ENCODE data around the gene SLAMF1. TPM values are rescaled to one million over a fixed set of nuclear protein-coding genes. Genes with fewer than 3 reads are reported as not detected.

Gene SLAMF1
- total RNA-seq, 6 donors from 2014 or later: 0.11 to 3.9 (median 1.5) TPM

- ATAC-seq (ENCODE audit: low FRiP score in 2 of 2): no peak
- WGBS, 2 donors: 76 to 86% methylated on average over 13 of the region's 13 CpGs
- Histone ChIP-seq H3K27ac (no peak overlapping the region), H3K27me3 (no peaks in the 10 kb centered on the region), H3K4me3 (no peak overlapping the region), H3K9me3 (no peaks in the 10 kb centered on the region), H3K4me1 (peaks cover 4 to 20% (median 14%) of the 10 kb centered on the region in 4 donors), H3K36me3 (peaks cover 0 to 5% (median 0%) of the 10 kb centered on the region in 4 donors)
- no peak for DNase-seq
- TF ChIP-seq POLR2A (IDR thresholded peaks at IDR 0.05) (no peak), POLR2AphosphoS5 (IDR thresholded peaks at IDR 0.05) (no peak), EP300 (IDR thresholded peaks at IDR 0.05) (no peak), CTCF (IDR thresholded peaks at IDR 0.05) (no peak)
These were observed 30.2 kb upstream of the SLAMF1 start for GRCh38 chr1:160676869-160677597.

- Histone ChIP-seq H3K27ac (peak overlapping the region in 2 of 4 donors; percentile 33 to 40), H3K9me3 (no peaks in the 10 kb centered on the region), H3K36me3 (peaks cover 0 to 5% (median 0%) of the 10 kb centered on the region in 4 donors), H3K27me3 (no peaks in the 10 kb centered on the region), H3K4me1 (peaks cover 0 to 20% (median 14%) of the 10 kb centered on the region in 4 donors), H3K4me3 (no peak overlapping the region)
- WGBS, 2 donors: 54 to 58% methylated on average over 6 of the region's 6 CpGs
- TF ChIP-seq CTCF (IDR thresholded peaks at IDR 0.05): peak; percentile 55 to 61 (median 57)
- TF ChIP-seq POLR2AphosphoS5 (IDR thresholded peaks at IDR 0.05): no peak
- peak; percentile 11 to 85 for DNase-seq
- peak; percentile 85 to 86 for ATAC-seq (ENCODE audit: low FRiP score in 2 of 2)
These were observed 29.0 kb upstream of the SLAMF1 start for GRCh38 chr1:160675641-160676410.

GRCh38 chr1:160674415-160674814, 27.6 kb upstream of the SLAMF1 start:
- H3K4me1 ChIP-seq: peaks cover 0 to 20% (median 14%) of the 10 kb centered on the region in 4 donors
- TF ChIP-seq CTCF (IDR thresholded peaks at IDR 0.05) (no peak), POLR2AphosphoS5 (IDR thresholded peaks at IDR 0.05) (no peak), POLR2A (IDR thresholded peaks at IDR 0.05) (no peak), EP300 (IDR thresholded peaks at IDR 0.05) (no peak)
- H3K9me3 ChIP-seq: no peaks in the 10 kb centered on the region
- peaks cover 0 to 5% (median 0%) of the 10 kb centered on the region in 4 donors for H3K36me3 ChIP-seq
- H3K27ac ChIP-seq: peak overlapping the region in 1 of 4 donors; percentile 48
- WGBS, 2 donors: 69 to 72% methylated on average over 2 of the region's 2 CpGs
- no peaks in the 10 kb centered on the region for H3K27me3 ChIP-seq
- peak overlapping the region in 1 of 4 donors; percentile 23 for H3K4me3 ChIP-seq
- DNase-seq (no peak), ATAC-seq (ENCODE audit: low FRiP score in 2 of 2) (no peak)

- ATAC-seq (ENCODE audit: low FRiP score in 2 of 2): peak; percentile 9 to 25
- H3K36me3 ChIP-seq: no peaks in the 10 kb centered on the region
- DNase-seq: no peak
- no peak for TF ChIP-seq CTCF (IDR thresholded peaks at IDR 0.05)
- peak in 3 of 4 donors; percentile 18 to 40 (median 36) for TF ChIP-seq EP300 (IDR thresholded peaks at IDR 0.05)
- peak in 1 of 4 donors; percentile 37 for TF ChIP-seq POLR2A (IDR thresholded peaks at IDR 0.05)
- no peak for TF ChIP-seq POLR2AphosphoS5 (IDR thresholded peaks at IDR 0.05)
- H3K27me3 ChIP-seq: no peaks in the 10 kb centered on the region
- 42 to 47% methylated on average over 6 of the region's 6 CpGs for WGBS, 2 donors
- peak overlapping the region in 3 of 4 donors; percentile 29 to 48 (median 37) for H3K27ac ChIP-seq
- H3K9me3 ChIP-seq: peaks cover 0 to 6% (median 0%) of the 10 kb centered on the region in 4 donors
- H3K4me3 ChIP-seq: peak overlapping the region in 1 of 4 donors; percentile 23
- peaks cover 0 to 20% (median 14%) of the 10 kb centered on the region in 4 donors for H3K4me1 ChIP-seq
These were observed 26.2 kb upstream of the SLAMF1 start for GRCh38 chr1:160672789-160673695.

Data from upper lobe of left lung (tissue), 6 donors.